ENCODE measurements around the gene LHFPL5. TPM values are rescaled to one million over a fixed set of nuclear protein-coding genes. Genes with fewer than 3 reads are reported as not detected.

Gene LHFPL5
- total RNA-seq, 3 donors from 2014 or later, result 0.19 TPM; not detected in 2

GRCh38 chr6:35824552-35825192, 19.5 kb downstream of the LHFPL5 start:
- TF ChIP-seq CTCF (IDR thresholded peaks at IDR 0.05), result no peak
- Histone ChIP-seq H3K4me3 (no peak overlapping the region), H3K4me1 (ENCODE audit: low read depth) (no peaks in the 10 kb centered on the region), H3K9me3 (no peaks in the 10 kb centered on the region), H3K36me3 (ENCODE audit: low read depth) (no peaks in the 10 kb centered on the region)
- no peak for ATAC-seq
- intact Hi-C loops (cut with DNase I, micrococcal nuclease), result no loop called here
- DNase-seq, result no peak

- no peak for ATAC-seq
- no peak for DNase-seq
- H3K9me3 ChIP-seq, result no peaks in the 10 kb centered on the region
- intact Hi-C loops (cut with DNase I, micrococcal nuclease), result no loop called here
- no peak for TF ChIP-seq CTCF (IDR thresholded peaks at IDR 0.05)
- H3K36me3 ChIP-seq (ENCODE audit: low read depth), result no peaks in the 10 kb centered on the region
- no peak overlapping the region for H3K4me3 ChIP-seq
- H3K4me1 ChIP-seq (ENCODE audit: low read depth), result no peaks in the 10 kb centered on the region
Measured at GRCh38 chr6:35829306-35829705, 24.2 kb downstream of the LHFPL5 start.

GRCh38 chr6:35831257-35832007, 26.3 kb downstream of the LHFPL5 start:
- intact Hi-C loops (cut with DNase I, micrococcal nuclease), result no loop called here
- no peaks in the 10 kb centered on the region for H3K36me3 ChIP-seq (ENCODE audit: low read depth)
- H3K4me1 ChIP-seq (ENCODE audit: low read depth), result no peaks in the 10 kb centered on the region
- TF ChIP-seq CTCF (IDR thresholded peaks at IDR 0.05), result no peak
- no peaks in the 10 kb centered on the region for H3K9me3 ChIP-seq
- H3K4me3 ChIP-seq, result no peak overlapping the region
- DNase-seq (no peak), ATAC-seq (peak; percentile 78)

- no peak for TF ChIP-seq CTCF (IDR thresholded peaks at IDR 0.05)
- no peaks in the 10 kb centered on the region for H3K9me3 ChIP-seq
- peaks cover 5% of the 10 kb centered on the region for H3K36me3 ChIP-seq (ENCODE audit: low read depth)
- no peaks in the 10 kb centered on the region for H3K4me1 ChIP-seq (ENCODE audit: low read depth)
- DNase-seq (no peak), ATAC-seq (no peak)
- H3K4me3 ChIP-seq, result no peak overlapping the region
- intact Hi-C loops (cut with DNase I, micrococcal nuclease), result no loop called here
Measured at GRCh38 chr6:35833536-35833935, 28.4 kb downstream of the LHFPL5 start.

GRCh38 chr6:35839019-35839418, 33.9 kb downstream of the LHFPL5 start:
- Histone ChIP-seq H3K4me1 (ENCODE audit: low read depth) (no peaks in the 10 kb centered on the region), H3K4me3 (no peak overlapping the region), H3K9me3 (no peaks in the 10 kb centered on the region), H3K36me3 (ENCODE audit: low read depth) (peaks cover 12% of the 10 kb centered on the region)
- ATAC-seq (no peak), DNase-seq (no peak)
- no peak for TF ChIP-seq CTCF (IDR thresholded peaks at IDR 0.05)
- intact Hi-C loops (cut with DNase I, micrococcal nuclease), result no loop called here
